Measurements from ENCODE around the gene COX17.

COX17 gene

GRCh38 chr3:119645813-119646212 is 31.4 kb downstream of the COX17 start:
- TF ChIP-seq CTCF (IDR thresholded peaks at IDR 0.05; ENCODE audit: insufficient read depth, low read depth, low read length, missing control alignments), result no peak
- no peak overlapping the region for H3K4me3 ChIP-seq (ENCODE audit: low read depth, low read length)
- DNase-seq (ENCODE audit: low read depth), result no peak

GRCh38 chr3:119644481-119644880 is 32.7 kb downstream of the COX17 start:
- DNase-seq (ENCODE audit: low read depth), result no peak
- TF ChIP-seq CTCF (IDR thresholded peaks at IDR 0.05; ENCODE audit: insufficient read depth, low read depth, low read length, missing control alignments), result no peak
- H3K4me3 ChIP-seq (ENCODE audit: low read depth, low read length), result no peak overlapping the region

GRCh38 chr3:119643528-119643927 is 33.7 kb downstream of the COX17 start:
- DNase-seq (ENCODE audit: low read depth), result no peak
- no peak overlapping the region for H3K4me3 ChIP-seq (ENCODE audit: low read depth, low read length)

GRCh38 chr3:119642746-119643473 is 34.3 kb downstream of the COX17 start:
- no peak for DNase-seq (ENCODE audit: low read depth)
- TF ChIP-seq CTCF (IDR thresholded peaks at IDR 0.05; ENCODE audit: insufficient read depth, low read depth, low read length, missing control alignments), result no peak
- H3K4me3 ChIP-seq (ENCODE audit: low read depth, low read length), result no peak overlapping the region

More at GRCh38 chr3:119643528-119643927, 33.7 kb downstream of the COX17 start:
- TF ChIP-seq CTCF (IDR thresholded peaks at IDR 0.05; ENCODE audit: insufficient read depth, low read depth, low read length, missing control alignments), result no peak

GRCh38 chr3:119641416-119641815 is 35.8 kb downstream of the COX17 start:
- no peak overlapping the region for H3K4me3 ChIP-seq (ENCODE audit: low read depth, low read length)
- no peak for DNase-seq (ENCODE audit: low read depth)
- no peak for TF ChIP-seq CTCF (IDR thresholded peaks at IDR 0.05; ENCODE audit: insufficient read depth, low read depth, low read length, missing control alignments)

GRCh38 chr3:119639494-119640350 is 37.5 kb downstream of the COX17 start:
- peak overlapping the region; percentile 31; the same call in 1 of the 2 replicates for H3K4me3 ChIP-seq (ENCODE audit: low read depth, low read length)
- DNase-seq (ENCODE audit: low read depth), result peak; percentile 57
- no peak for TF ChIP-seq CTCF (IDR thresholded peaks at IDR 0.05; ENCODE audit: insufficient read depth, low read depth, low read length, missing control alignments)
